HFFc6 (cell line): ENCODE results near the gene BRIP1. TPM values are rescaled to one million over a fixed set of nuclear protein-coding genes. Genes with fewer than 3 reads are reported as not detected.
A peak's percentile ranks its signal among the peaks of the same experiment; 100 is the strongest.

Source experiments
- DNase-seq: peaks from one replicate; pipeline ENCODE4 v3.0.0-alpha.2; 2018
- H3K27ac Mint-ChIP-seq: 2 replicates; pipeline ENCODE4 v1.8.0; 2020; ENCODE audit warnings: mild to moderate bottlenecking, mixed read lengths
- H3K27me3 Mint-ChIP-seq: 2 replicates; pipeline ENCODE4 v1.8.0; 2021; ENCODE audit warnings: mild to moderate bottlenecking, moderate library complexity, mixed read lengths; ENCODE audit not compliant: insufficient read depth
- H3K36me3 Mint-ChIP-seq: 2 replicates; pipeline ENCODE4 v1.8.0; 2021; ENCODE audit warnings: low read depth, mixed read lengths
- H3K4me1 Mint-ChIP-seq: 2 replicates; pipeline ENCODE4 v1.8.0; 2020; ENCODE audit warnings: low read depth, mixed read lengths
- H3K4me3 Mint-ChIP-seq: 2 replicates; pipeline ENCODE4 v1.8.0; 2020; ENCODE audit warnings: mild to moderate bottlenecking, moderate library complexity, mixed read lengths
- H3K9me3 Mint-ChIP-seq: 2 replicates; pipeline ENCODE4 v1.8.0; 2020; ENCODE audit warnings: mild to moderate bottlenecking, mixed read lengths
- CTCF ChIP-seq: fragments of 200-600 bp; sonication (generic); IDR thresholded peaks from 2 replicates; pipeline ENCODE4 v1.5.0; 2021; ENCODE audit warnings: antibody characterized with exemption, mild to moderate bottlenecking
- total RNA-seq, 6 experiments: library from RNA; stranded (reverse); fragmentation: NEBNext Ultra II Directional; extraction: Animal tissue kit (Norgen Biotek cat#: 25700); gene quantifications; 2 replicates in 1 of 6; 3 replicates in 5 of 6; pipeline ENCODE4 v1.2.3, GENCODE V29; 2021

The BRIP1 gene
- total RNA-seq, 6 experiments from 2014 or later = 4.6 to 9.7 (median 8.5) TPM

DNA sequence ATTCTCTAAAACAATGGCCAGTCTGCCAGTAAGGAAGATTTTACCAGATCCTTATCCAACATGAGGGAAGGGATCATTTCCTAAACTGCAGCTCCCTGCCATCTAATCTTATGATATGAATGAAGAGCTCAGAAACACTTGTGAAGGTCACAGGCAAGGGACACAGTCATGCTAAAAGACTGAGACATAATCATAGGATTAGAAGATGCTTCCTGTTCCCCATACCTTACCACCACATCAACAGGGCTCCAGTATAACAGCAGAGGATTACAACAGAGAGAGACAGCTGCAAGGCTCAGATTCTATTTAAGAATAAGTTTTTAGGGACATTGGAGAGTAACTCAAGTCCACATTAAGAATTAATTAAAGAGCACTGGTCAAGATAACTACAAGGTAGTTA is 93.3 kb downstream of the BRIP1 start:
- peaks cover 58% of the 10 kb centered on the region for H3K36me3 Mint-ChIP-seq
- H3K9me3 Mint-ChIP-seq = peaks cover 17% of the 10 kb centered on the region
- H3K27ac Mint-ChIP-seq = peak overlapping the region; percentile 70
- no peaks in the 10 kb centered on the region; the same call in 1 of the 2 replicates for H3K27me3 Mint-ChIP-seq
- no peak for TF ChIP-seq CTCF
- H3K4me1 Mint-ChIP-seq = peaks cover 74% of the 10 kb centered on the region
- peak overlapping the region; percentile 5; the same call in 1 of the 2 replicates for H3K4me3 Mint-ChIP-seq
- DNase-seq = peak; percentile 36

- DNase-seq = no peak
- H3K27me3 Mint-ChIP-seq = no peaks in the 10 kb centered on the region; the same call in 1 of the 2 replicates
- H3K27ac Mint-ChIP-seq = no peak overlapping the region
- H3K4me3 Mint-ChIP-seq = no peak overlapping the region
- peaks cover 13% of the 10 kb centered on the region for H3K9me3 Mint-ChIP-seq
- no peak for TF ChIP-seq CTCF
- peaks cover 62% of the 10 kb centered on the region for H3K36me3 Mint-ChIP-seq
- peaks cover 63% of the 10 kb centered on the region for H3K4me1 Mint-ChIP-seq
These were observed 94.9 kb downstream of the BRIP1 start for GRCh38 chr17:61768405-61768804.

DNA sequence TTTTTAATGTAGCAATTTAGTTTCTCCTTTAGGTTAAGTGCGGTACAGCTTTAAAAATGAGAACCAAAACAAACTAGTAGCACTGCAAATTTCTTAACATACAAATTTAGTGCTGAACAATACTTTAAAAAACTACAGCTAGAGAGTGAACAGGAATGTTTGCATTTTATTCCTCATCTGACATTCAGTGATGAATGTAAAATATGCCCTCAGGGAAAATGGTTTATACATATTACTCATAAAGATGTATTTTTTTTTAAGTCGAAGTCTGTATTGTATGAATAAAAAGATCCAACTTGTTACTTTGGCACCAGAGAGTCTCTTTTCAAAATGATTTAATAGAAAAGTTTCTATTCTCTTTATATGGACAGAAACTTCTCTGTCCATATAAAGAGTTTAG is 96.8 kb downstream of the BRIP1 start:
- Mint-ChIP-seq H3K4me3 (peak overlapping the region; percentile 66), H3K4me1 (peaks cover 49% of the 10 kb centered on the region), H3K27me3 (no peaks in the 10 kb centered on the region; the same call in 1 of the 2 replicates), H3K9me3 (peaks cover 19% of the 10 kb centered on the region), H3K36me3 (peaks cover 68% of the 10 kb centered on the region), H3K27ac (peak overlapping the region; percentile 71)
- no peak for TF ChIP-seq CTCF
- DNase-seq = peak; percentile 28

- no peak for TF ChIP-seq CTCF
- Mint-ChIP-seq H3K4me3 (no peak overlapping the region), H3K36me3 (peaks cover 71% of the 10 kb centered on the region), H3K27me3 (no peaks in the 10 kb centered on the region), H3K4me1 (peaks cover 49% of the 10 kb centered on the region), H3K27ac (no peak overlapping the region), H3K9me3 (peaks cover 12% of the 10 kb centered on the region)
- no peak for DNase-seq
These were observed 98.5 kb downstream of the BRIP1 start for GRCh38 chr17:61764846-61765245.

GRCh38 chr17:61761827-61762226 is 101.5 kb downstream of the BRIP1 start:
- H3K4me3 Mint-ChIP-seq = no peak overlapping the region
- H3K36me3 Mint-ChIP-seq = peaks cover 60% of the 10 kb centered on the region
- no peaks in the 10 kb centered on the region for H3K27me3 Mint-ChIP-seq
- H3K27ac Mint-ChIP-seq = no peak overlapping the region
- DNase-seq = no peak
- H3K9me3 Mint-ChIP-seq = peaks cover 21% of the 10 kb centered on the region
- TF ChIP-seq CTCF = no peak
- peaks cover 37% of the 10 kb centered on the region for H3K4me1 Mint-ChIP-seq

GRCh38 chr17:61759362-61759761 is 104.0 kb downstream of the BRIP1 start:
- Mint-ChIP-seq H3K9me3 (peaks cover 21% of the 10 kb centered on the region), H3K36me3 (peaks cover 62% of the 10 kb centered on the region), H3K4me1 (peaks cover 24% of the 10 kb centered on the region), H3K27ac (no peak overlapping the region), H3K4me3 (no peak overlapping the region), H3K27me3 (no peaks in the 10 kb centered on the region)
- DNase-seq = no peak
- no peak for TF ChIP-seq CTCF
